ENCODE results near the gene TUBA8. TPM values are rescaled to one million over a fixed set of nuclear protein-coding genes. Genes with fewer than 3 reads are reported as not detected.
A peak's percentile ranks its signal among the peaks of the same experiment; 100 is the strongest.
"Not testable (repeated sequence)": the region's sequence is repeated elsewhere in the genome, so short reads cannot be mapped to it uniquely, and the experiment has no call there.

TUBA8 gene
- 0.63 TPM for polyA plus RNA-seq (2013, experiment 1 of 2)
- 0.15 TPM for polyA plus RNA-seq (2013, experiment 2 of 2)

- Histone ChIP-seq H3K9me3 (ENCODE audit: control insufficient read depth, low read length) (no peaks in the 10 kb centered on the region), H3K4me3 (ENCODE audit: extremely low read depth, insufficient read depth, low read length, poor library complexity, severe bottlenecking) (peak within 1 kb of the TSS; percentile 33), H3K27ac (ENCODE audit: low read depth, low read length, severe bottlenecking) (no peak within 1 kb of the TSS), H3K4me1 (ENCODE audit: control insufficient read depth, insufficient read depth, low read length, poor library complexity, severe bottlenecking) (peaks cover 4% of the 10 kb centered on the region), H3K36me3 (ENCODE audit: control insufficient read depth, insufficient read depth, low read length) (no peaks in the 10 kb centered on the region)
- 7 to 11% methylated on average over 44 to 53 of the region's 72 CpGs for WGBS, 2 experiments (ENCODE audit: insufficient coverage in 2 of 2)
Observed at GRCh38 chr22:18110194-18110953, at the start of gene TUBA8. Gene TUBA8, plus strand, starts transcription at chr22:18110809. Its CDS starts 57 bp downstream, at chr22:18110866.

GRCh38 chr22:18062421-18062820, 48.2 kb upstream of the TUBA8 start:
- H3K27ac ChIP-seq (ENCODE audit: low read depth, low read length, severe bottlenecking), result peak overlapping the region; percentile 81
- WGBS, 2 experiments (ENCODE audit: insufficient coverage in 2 of 2), result 90% methylated on average over 1 to 2 of the region's 3 CpGs
- no peaks in the 10 kb centered on the region for H3K36me3 ChIP-seq (ENCODE audit: control insufficient read depth, insufficient read depth, low read length)
- H3K4me3 ChIP-seq (ENCODE audit: extremely low read depth, insufficient read depth, low read length, poor library complexity, severe bottlenecking), result no peak overlapping the region
- peaks cover 21% of the 10 kb centered on the region for H3K4me1 ChIP-seq (ENCODE audit: control insufficient read depth, insufficient read depth, low read length, poor library complexity, severe bottlenecking)
- H3K9me3 ChIP-seq (ENCODE audit: control insufficient read depth, low read length), result no peaks in the 10 kb centered on the region

- H3K4me3 ChIP-seq (ENCODE audit: extremely low read depth, insufficient read depth, low read length, poor library complexity, severe bottlenecking), result no peak overlapping the region
- WGBS, 2 experiments (ENCODE audit: insufficient coverage in 2 of 2), result 91 to 94% methylated on average over 4 to 7 of the region's 7 CpGs
- peak overlapping the region; percentile 81 for H3K27ac ChIP-seq (ENCODE audit: low read depth, low read length, severe bottlenecking)
- no peaks in the 10 kb centered on the region for H3K36me3 ChIP-seq (ENCODE audit: control insufficient read depth, insufficient read depth, low read length)
- H3K9me3 ChIP-seq (ENCODE audit: control insufficient read depth, low read length), result no peaks in the 10 kb centered on the region
- peaks cover 14% of the 10 kb centered on the region for H3K4me1 ChIP-seq (ENCODE audit: control insufficient read depth, insufficient read depth, low read length, poor library complexity, severe bottlenecking)
Observed at GRCh38 chr22:18063306-18063705, 47.3 kb upstream of the TUBA8 start.

- H3K4me3 ChIP-seq (ENCODE audit: extremely low read depth, insufficient read depth, low read length, poor library complexity, severe bottlenecking); H3K9me3 ChIP-seq (ENCODE audit: control insufficient read depth, low read length); H3K36me3 ChIP-seq (ENCODE audit: control insufficient read depth, insufficient read depth, low read length): not testable (repeated sequence)
- 85 to 90% methylated on average over 5 to 6 of the region's 6 CpGs for WGBS, 2 experiments (ENCODE audit: insufficient coverage in 2 of 2)
- H3K27ac ChIP-seq (ENCODE audit: low read depth, low read length, severe bottlenecking), result peak overlapping the region; percentile 81
- H3K4me1 ChIP-seq (ENCODE audit: control insufficient read depth, insufficient read depth, low read length, poor library complexity, severe bottlenecking), result peaks cover 14% of the 10 kb centered on the region
Observed at GRCh38 chr22:18063715-18064114, 46.9 kb upstream of the TUBA8 start.

GRCh38 chr22:18064636-18065035, 46.0 kb upstream of the TUBA8 start:
- no peaks in the 10 kb centered on the region for H3K36me3 ChIP-seq (ENCODE audit: control insufficient read depth, insufficient read depth, low read length)
- H3K4me3 ChIP-seq (ENCODE audit: extremely low read depth, insufficient read depth, low read length, poor library complexity, severe bottlenecking), result no peak overlapping the region
- H3K27ac ChIP-seq (ENCODE audit: low read depth, low read length, severe bottlenecking), result no peak overlapping the region
- 89 to 91% methylated on average over 5 of the region's 7 CpGs for WGBS, 2 experiments (ENCODE audit: insufficient coverage in 2 of 2)
- peaks cover 14% of the 10 kb centered on the region for H3K4me1 ChIP-seq (ENCODE audit: control insufficient read depth, insufficient read depth, low read length, poor library complexity, severe bottlenecking)
- H3K9me3 ChIP-seq (ENCODE audit: control insufficient read depth, low read length), result no peaks in the 10 kb centered on the region

- no peak overlapping the region for H3K27ac ChIP-seq (ENCODE audit: low read depth, low read length, severe bottlenecking)
- peaks cover 14% of the 10 kb centered on the region for H3K4me1 ChIP-seq (ENCODE audit: control insufficient read depth, insufficient read depth, low read length, poor library complexity, severe bottlenecking)
- H3K36me3 ChIP-seq (ENCODE audit: control insufficient read depth, insufficient read depth, low read length), result no peaks in the 10 kb centered on the region
- H3K9me3 ChIP-seq (ENCODE audit: control insufficient read depth, low read length), result no peaks in the 10 kb centered on the region
- WGBS, 2 experiments (ENCODE audit: insufficient coverage in 2 of 2), result 83 to 90% methylated on average over 4 of the region's 9 CpGs
- no peak overlapping the region for H3K4me3 ChIP-seq (ENCODE audit: extremely low read depth, insufficient read depth, low read length, poor library complexity, severe bottlenecking)
Observed at GRCh38 chr22:18065256-18065655, 45.4 kb upstream of the TUBA8 start.

GRCh38 chr22:18066181-18066859, 44.3 kb upstream of the TUBA8 start:
- 82 to 90% methylated on average over 10 of the region's 12 CpGs for WGBS, 2 experiments (ENCODE audit: insufficient coverage in 2 of 2)
- Histone ChIP-seq H3K27ac (ENCODE audit: low read depth, low read length, severe bottlenecking) (no peak overlapping the region), H3K9me3 (ENCODE audit: control insufficient read depth, low read length) (no peaks in the 10 kb centered on the region), H3K36me3 (ENCODE audit: control insufficient read depth, insufficient read depth, low read length) (no peaks in the 10 kb centered on the region), H3K4me1 (ENCODE audit: control insufficient read depth, insufficient read depth, low read length, poor library complexity, severe bottlenecking) (peaks cover 8% of the 10 kb centered on the region), H3K4me3 (ENCODE audit: extremely low read depth, insufficient read depth, low read length, poor library complexity, severe bottlenecking) (no peak overlapping the region)

- H3K27ac ChIP-seq (ENCODE audit: low read depth, low read length, severe bottlenecking), result no peak overlapping the region
Observed at GRCh38 chr22:18067121-18067520, 43.5 kb upstream of the TUBA8 start.

GRCh38 chr22:18067548-18068341, 42.9 kb upstream of the TUBA8 start:
- H3K36me3 ChIP-seq (ENCODE audit: control insufficient read depth, insufficient read depth, low read length), result no peaks in the 10 kb centered on the region
- H3K27ac ChIP-seq (ENCODE audit: low read depth, low read length, severe bottlenecking), result no peak overlapping the region
- peaks cover 6% of the 10 kb centered on the region for H3K4me1 ChIP-seq (ENCODE audit: control insufficient read depth, insufficient read depth, low read length, poor library complexity, severe bottlenecking)
- no peak overlapping the region for H3K4me3 ChIP-seq (ENCODE audit: extremely low read depth, insufficient read depth, low read length, poor library complexity, severe bottlenecking)
- 80 to 84% methylated on average over 9 to 11 of the region's 14 CpGs for WGBS, 2 experiments (ENCODE audit: insufficient coverage in 2 of 2)
- H3K9me3 ChIP-seq (ENCODE audit: control insufficient read depth, low read length), result no peaks in the 10 kb centered on the region

More at GRCh38 chr22:18067121-18067520, 43.5 kb upstream of the TUBA8 start:
- Histone ChIP-seq H3K4me1 (ENCODE audit: control insufficient read depth, insufficient read depth, low read length, poor library complexity, severe bottlenecking) (peaks cover 7% of the 10 kb centered on the region), H3K9me3 (ENCODE audit: control insufficient read depth, low read length) (no peaks in the 10 kb centered on the region), H3K4me3 (ENCODE audit: extremely low read depth, insufficient read depth, low read length, poor library complexity, severe bottlenecking) (no peak overlapping the region), H3K36me3 (ENCODE audit: control insufficient read depth, insufficient read depth, low read length) (no peaks in the 10 kb centered on the region)
- 86 to 100% methylated on average over 1 to 3 of the region's 3 CpGs for WGBS, 2 experiments (ENCODE audit: insufficient coverage in 2 of 2)

GRCh38 chr22:18068381-18068988, 42.1 kb upstream of the TUBA8 start:
- H3K9me3 ChIP-seq (ENCODE audit: control insufficient read depth, low read length), result no peaks in the 10 kb centered on the region
- no peak overlapping the region for H3K27ac ChIP-seq (ENCODE audit: low read depth, low read length, severe bottlenecking)
- H3K4me3 ChIP-seq (ENCODE audit: extremely low read depth, insufficient read depth, low read length, poor library complexity, severe bottlenecking), result no peak overlapping the region
- H3K4me1 ChIP-seq (ENCODE audit: control insufficient read depth, insufficient read depth, low read length, poor library complexity, severe bottlenecking), result peaks cover 2% of the 10 kb centered on the region
- WGBS, 2 experiments (ENCODE audit: insufficient coverage in 2 of 2), result 46 to 100% methylated on average over 2 of the region's 3 CpGs
- H3K36me3 ChIP-seq (ENCODE audit: control insufficient read depth, insufficient read depth, low read length), result no peaks in the 10 kb centered on the region

All from mesodermal cell (in vitro differentiated cells).